HG02623 (cell line): ENCODE measurements around the gene APOA1.

Experiments used
- ATAC-seq: cut with Tn5 transposase; IDR thresholded peaks from one replicate; pipeline ENCODE4 v1.9.1; 2021; ENCODE audit warnings: moderate library complexity; ENCODE audit not compliant: unreplicated experiment

The APOA1 gene

GRCh38 chr11:116837231-116838091, at the start of gene APOA1:
Gene APOA1 (minus strand): TSS chr11:116837622. CDS start chr11:116837387, 235 bp downstream.
- no peak for ATAC-seq

DNA sequence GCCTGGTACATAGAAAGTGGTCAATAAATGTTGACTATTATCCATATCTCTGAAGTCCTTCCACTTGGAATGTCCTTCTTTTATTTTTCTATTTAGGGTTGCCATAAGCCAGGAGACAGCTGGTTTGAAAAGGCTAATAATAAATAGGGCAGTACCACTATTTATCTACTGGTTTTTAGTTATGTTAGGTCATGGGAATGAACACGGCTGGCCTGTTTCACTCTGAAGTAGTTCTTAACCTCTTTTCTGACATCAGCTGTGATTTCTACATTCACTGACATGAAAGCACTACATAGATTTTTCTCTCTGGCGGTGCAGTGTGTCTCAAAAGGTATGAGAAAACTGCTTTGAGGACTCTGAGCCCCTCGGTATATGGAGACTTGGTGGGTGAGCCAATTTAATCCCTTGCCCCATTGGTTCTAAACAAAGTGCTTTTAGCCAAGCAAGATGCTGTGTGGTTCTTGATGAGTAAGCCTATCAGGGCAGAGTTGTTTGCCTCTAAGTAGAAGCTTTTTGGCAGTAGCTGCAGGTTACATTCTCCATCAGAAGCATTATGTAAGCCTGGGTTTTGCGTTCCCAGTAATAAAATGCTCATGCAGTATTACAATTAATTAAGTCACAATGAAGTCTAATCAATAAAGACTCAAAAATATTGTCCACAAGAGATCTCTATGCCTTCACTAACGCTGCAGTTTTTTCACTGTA, 48.7 kb upstream of the APOA1 start:
- ATAC-seq, result no peak

- ATAC-seq, result no peak
Observed at GRCh38 chr11:116882386-116882785, 45.0 kb upstream of the APOA1 start.

GRCh38 chr11:116881143-116881542, 43.7 kb upstream of the APOA1 start:
- ATAC-seq, result no peak

DNA sequence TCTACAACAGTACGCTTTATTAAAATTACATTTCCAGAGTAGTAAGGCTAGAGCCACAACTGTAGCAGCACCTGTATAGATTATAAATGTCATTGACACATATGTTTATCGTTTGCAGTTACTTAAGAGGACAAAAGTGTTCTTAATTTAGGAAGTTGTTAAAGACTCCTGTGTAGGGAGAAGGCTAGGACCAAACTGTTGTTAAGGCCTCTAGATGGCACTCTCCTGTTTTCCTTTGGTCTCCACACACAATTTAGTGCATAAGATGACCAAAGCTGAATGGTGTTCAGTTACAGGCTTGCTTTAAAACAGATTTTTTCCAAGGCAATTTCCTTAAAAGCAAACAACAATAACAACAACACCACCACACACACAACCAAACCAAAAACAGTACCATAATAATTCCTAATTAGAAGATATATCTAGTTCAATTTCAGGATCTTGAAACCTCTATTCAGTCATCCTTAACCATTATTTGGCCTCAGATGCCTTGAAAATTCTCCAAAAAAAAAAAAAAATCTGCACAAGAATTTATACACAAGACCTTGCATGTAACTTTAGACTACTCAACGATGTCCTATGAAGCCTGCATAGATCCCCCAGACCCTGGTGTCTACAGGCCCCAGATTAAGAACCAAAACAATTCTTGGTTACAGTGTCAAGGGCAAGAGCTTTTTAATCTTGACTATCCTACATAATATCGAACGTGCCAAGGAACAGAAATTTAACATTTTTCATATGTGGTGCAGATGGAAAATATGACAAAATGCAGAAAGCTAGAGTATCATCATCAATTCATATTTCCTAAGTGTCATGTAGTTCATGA, 42.6 kb upstream of the APOA1 start:
- no peak for ATAC-seq

GRCh38 chr11:116876656-116877055, 39.2 kb upstream of the APOA1 start:
- no peak for ATAC-seq

- ATAC-seq, result no peak
Observed at GRCh38 chr11:116875194-116875593, 37.8 kb upstream of the APOA1 start.

DNA sequence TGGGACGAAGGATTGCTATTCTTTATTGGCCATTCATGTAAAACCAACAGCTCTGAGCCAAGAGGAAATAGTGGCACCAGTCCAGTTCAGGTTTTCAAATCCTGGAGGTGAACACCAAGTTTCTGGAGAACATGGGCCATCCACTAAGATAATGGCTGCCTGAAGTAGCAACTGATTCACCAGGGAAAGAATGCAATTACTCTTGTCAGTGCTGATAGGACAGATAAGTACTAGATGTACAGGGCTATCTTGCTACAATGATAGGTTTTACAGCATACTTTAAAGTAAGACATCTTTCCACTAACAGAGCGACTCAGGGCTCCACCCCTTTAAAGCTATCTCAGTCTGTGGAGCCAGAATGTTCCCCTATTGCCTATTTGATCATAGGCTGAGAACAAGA, 36.8 kb upstream of the APOA1 start:
- ATAC-seq, result no peak

GRCh38 chr11:116873381-116873780, 36.0 kb upstream of the APOA1 start:
- no peak for ATAC-seq

DNA sequence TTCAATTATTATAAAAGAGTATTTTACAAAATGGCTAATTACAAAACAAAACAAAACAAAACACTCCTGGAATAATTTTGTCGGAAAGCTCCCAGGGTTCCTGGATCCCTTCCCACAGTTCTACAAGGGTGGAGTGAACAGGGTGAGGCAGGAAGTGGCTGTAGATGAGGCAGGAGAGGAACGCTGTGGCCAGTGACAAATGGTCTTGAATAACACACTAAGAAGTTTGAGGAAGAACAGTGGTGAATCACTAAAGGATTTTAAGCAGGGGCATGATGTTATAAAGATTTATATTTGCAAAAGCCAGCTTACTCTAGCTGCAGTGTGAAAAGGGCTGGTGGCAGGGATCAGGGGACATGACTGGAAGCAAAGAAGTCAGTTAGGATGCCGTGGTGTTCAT, 33.8 kb upstream of the APOA1 start:
- no peak for ATAC-seq

GRCh38 chr11:116870054-116870453, 32.6 kb upstream of the APOA1 start:
- no peak for ATAC-seq

GRCh38 chr11:116869610-116870009, 32.2 kb upstream of the APOA1 start:
- no peak for ATAC-seq

DNA sequence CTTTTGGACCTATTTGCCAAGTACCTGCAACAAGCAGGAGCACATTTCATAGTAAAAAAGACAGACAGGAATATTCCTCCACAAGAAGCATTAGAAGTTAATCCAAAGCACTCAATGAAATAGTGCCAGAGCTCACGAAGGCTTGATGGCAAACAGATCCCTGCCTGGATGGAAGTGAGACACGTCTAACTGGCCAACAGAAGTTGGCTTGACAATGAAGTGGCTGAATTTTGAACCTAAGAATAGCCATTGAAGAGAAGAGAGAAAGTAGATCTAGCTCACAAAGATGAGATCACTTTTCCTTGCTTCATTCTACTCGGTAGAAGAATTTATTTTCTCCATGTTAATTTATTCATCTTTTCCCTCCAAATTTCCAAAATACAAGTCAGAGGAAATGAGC, 30.6 kb upstream of the APOA1 start:
- no peak for ATAC-seq

DNA sequence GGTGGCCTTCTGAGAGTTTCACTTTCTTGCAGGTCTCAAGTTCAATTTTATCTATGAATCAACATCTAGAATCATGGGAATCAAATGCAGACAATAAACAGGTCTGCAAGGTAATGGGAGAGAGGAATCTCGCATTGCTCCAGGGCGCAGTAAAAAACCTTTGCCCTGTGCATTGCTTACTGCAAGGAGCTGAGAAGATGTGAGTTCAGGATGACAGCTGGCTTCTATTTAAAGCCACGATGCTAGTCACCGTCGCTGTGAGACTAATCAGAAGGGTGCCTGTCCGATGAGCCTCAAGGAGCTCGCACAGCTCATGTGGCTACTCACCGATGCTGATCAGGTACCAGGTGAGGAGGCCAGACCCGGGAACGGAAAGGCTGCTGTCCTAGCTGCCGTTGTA, 30.2 kb upstream of the APOA1 start:
- no peak for ATAC-seq

DNA sequence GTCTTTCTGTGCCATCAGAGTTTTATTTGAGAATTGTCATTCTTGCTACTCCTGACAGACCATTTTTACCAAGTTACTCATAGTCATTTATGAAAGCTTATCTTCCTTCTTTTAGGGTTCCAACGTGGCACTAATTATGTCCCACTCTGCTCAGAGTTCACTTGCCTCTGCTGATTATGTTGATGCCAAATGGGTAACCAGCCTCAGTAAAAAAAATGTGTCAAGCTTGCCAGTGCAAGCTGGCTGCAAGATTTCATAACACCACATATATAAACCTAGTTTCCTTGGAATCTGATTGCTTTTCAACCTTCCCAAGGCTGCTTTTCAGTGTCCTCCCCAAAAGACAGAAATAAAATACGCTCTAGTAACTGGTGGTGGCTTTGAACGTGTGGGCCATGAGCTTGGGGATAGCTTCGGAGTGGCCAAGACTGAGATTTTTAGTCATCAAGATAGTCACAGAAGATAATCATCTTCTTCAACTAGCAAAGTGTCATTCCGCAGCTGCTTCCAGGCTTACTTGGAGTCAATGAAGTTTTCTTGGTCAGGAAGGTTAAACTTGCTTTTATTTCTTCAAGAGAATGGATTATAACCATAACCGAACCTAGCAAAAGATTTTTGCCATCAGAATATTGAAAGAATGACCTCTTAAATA, 29.5 kb upstream of the APOA1 start:
- ATAC-seq, result no peak

DNA sequence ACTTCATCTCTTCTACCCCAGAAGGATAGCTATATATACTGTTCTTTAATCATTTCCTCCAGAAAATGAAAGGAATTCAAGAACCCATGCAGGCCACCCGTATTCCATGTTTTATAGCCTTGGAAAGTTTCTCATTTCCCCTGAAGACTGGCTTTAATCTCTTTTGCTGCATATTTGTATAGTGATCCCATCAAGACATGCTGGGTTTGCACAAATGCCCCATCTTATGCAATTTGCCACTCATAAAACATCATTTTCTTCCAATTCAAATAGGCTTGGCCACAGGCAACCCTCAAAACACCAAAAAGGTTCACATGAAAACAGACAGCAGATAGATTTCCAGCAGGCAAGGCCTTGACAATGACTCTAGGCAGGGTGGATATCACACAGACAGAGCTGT, 28.3 kb upstream of the APOA1 start:
- ATAC-seq, result no peak

DNA sequence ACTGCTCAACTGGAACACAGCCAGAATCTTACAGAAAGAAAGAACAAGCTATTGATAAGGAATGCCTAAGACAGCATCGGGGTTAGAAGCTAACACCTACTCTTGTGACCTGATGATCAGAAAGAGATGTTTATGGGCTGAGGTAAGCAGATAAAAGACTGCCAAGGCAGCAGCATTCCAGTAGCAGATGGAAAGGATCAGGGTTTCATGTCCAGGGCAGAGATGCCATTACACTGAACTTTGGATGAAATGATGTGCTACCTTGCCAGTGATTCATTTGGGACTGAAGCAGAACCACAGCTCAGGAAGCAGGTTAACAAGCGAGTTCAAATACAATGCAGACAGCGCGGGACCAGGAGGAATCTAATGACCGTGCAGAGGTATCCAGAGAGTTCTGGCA, 27.1 kb upstream of the APOA1 start:
- no peak for ATAC-seq

GRCh38 chr11:116862951-116863350, 25.5 kb upstream of the APOA1 start:
- ATAC-seq, result no peak

GRCh38 chr11:116862185-116862584, 24.8 kb upstream of the APOA1 start:
- no peak for ATAC-seq

DNA sequence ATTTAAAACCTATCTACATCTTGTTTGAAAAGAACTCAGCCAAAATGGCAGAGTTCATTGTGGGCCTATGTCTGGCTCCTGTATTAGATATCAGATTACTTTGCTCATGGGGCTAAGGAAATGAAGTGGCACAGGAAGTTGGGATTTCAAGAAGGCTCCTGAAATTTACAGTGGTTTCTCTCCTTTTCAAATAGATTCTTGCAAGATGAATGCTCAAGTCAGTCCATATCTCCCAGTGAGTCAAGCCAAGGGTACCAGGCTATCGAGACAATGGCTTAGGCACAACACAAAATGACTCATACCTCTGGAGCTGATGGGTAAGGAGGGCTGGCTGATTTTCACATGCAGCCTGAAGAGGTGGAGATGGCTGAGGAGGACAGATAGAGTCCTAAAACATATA, 24.1 kb upstream of the APOA1 start:
- no peak for ATAC-seq

DNA sequence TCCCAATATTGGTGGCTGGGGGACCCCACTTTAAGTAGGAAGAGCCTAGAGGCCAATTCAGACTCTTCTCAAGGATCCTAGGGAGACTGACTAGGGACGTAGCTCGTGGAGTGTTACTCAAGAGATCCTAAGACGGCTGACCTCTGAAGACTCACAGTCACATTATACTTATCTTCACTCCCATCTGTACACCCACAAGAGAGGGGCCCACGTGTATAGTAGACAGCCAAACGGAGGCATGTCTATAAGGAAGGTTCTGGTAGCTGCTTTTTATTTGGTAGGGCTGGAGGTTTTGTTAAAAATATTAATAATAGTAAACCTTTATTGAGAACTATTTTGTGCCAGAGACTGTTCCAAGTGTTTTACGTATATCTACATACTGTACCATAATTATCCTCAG, 22.9 kb upstream of the APOA1 start:
- no peak for ATAC-seq
